ENCODE results near the gene CPXM1.

CPXM1 gene

GRCh38 chr20:2747676-2748235 is 52.7 kb downstream of the CPXM1 start:
- no peak for DNase-seq

DNA sequence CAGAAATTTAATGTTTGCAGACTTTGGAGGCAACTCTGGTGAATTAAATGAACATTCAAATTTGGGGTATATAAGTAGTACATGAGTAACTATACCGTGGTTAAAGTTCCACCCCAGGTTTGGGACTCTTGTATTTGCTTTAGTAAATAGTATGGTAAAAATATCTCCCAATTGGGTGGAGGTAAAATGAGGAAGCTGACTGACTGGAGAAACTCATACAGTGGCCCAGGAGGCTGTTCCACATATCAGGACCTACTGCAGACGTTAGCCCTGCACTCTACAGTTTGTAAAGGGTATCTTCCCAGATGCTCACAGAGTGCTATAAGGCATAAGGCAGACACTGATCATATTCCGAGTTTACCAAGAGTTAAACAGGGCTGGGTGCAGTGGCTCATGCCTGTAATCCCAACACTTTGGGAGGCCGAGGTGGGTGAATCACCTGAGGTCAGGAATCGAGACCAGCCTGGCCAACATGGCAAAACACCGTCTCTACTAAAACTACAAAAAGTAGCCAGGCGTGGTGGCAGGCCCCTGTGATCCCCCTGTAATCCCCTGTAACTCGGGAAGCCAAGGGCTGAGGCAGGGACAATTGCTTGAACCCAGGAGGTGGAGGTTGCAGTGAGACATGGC is 53.7 kb downstream of the CPXM1 start:
- DNase-seq: no peak

- no peak for DNase-seq
These were observed 54.3 kb downstream of the CPXM1 start for GRCh38 chr20:2745936-2746635.

DNA sequence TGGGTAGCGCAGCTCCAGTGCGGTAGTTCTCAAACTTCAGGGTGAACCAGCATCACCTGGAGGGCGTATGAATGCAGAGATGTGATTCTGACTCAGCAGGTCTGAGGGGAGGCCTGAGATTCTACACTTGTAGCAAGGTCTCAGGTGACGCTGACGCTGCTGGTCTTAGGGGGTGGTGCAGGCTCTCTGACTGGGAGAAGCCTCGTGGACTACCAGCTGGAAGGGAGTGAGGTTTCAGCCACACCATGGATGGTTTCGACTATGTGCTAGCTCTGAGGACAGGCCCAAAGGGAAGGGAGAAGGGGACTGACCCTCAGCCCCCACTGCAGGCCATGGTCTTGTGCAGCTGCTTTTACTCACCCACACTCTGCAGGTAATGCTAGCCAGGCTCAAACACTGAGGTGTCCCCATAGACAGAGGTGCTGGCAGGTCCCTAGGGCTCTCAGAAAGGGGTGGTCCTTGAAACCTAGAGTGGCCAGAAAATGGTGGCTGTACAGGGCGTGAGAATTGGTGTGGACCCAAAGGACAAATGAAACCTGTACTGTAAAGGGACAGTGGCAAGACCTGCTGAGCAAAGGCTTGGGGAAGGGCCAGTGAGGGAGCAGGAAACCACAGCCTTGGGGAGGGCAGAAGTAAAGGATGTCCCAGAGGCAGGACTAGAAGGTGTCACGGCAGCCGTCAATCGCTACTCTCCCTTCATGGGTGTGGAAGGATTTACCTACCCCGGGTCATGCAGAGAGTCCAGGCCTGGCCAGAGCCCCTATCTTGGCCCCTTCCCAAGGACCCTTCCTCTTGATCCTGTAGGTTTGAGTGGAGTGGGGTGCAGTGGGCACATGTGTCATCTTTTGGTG is 55.1 kb downstream of the CPXM1 start:
- DNase-seq: no peak

Measured in NCI-H146 (cell line).